ENCODE measurements around the gene HMOX1.

DNA sequence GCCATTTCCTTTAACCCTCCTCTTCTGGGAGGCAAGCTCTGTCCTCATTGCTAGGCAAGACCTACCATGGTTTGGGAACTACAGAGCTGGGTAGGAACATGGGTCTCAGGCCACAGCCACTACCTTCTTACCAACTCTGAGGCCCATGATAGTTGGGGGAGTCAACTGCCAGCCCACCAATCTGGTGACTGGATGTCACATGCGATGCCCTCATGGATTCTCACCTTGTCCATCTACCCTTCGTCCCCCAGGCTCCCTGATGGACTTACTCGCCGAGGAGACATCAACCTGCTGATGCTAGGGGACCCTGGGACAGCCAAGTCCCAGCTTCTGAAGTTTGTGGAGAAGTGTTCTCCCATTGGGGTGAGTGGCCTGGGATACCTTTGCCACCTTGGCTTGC lies 32.7 kb downstream of the HMOX1 start:
- TF ChIP-seq, protein P1, sequence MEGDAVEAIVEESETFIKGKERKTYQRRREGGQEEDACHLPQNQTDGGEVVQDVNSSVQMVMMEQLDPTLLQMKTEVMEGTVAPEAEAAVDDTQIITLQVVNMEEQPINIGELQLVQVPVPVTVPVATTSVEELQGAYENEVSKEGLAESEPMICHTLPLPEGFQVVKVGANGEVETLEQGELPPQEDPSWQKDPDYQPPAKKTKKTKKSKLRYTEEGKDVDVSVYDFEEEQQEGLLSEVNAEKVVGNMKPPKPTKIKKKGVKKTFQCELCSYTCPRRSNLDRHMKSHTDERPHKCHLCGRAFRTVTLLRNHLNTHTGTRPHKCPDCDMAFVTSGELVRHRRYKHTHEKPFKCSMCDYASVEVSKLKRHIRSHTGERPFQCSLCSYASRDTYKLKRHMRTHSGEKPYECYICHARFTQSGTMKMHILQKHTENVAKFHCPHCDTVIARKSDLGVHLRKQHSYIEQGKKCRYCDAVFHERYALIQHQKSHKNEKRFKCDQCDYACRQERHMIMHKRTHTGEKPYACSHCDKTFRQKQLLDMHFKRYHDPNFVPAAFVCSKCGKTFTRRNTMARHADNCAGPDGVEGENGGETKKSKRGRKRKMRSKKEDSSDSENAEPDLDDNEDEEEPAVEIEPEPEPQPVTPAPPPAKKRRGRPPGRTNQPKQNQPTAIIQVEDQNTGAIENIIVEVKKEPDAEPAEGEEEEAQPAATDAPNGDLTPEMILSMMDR (IDR thresholded peaks at IDR 0.05; ENCODE audit: low read depth, low read length, poor library complexity, severe bottlenecking), result no peak
- TF ChIP-seq EZH2phosphoT487 (IDR thresholded peaks at IDR 0.05; ENCODE audit: borderline replicate concordance, low read length), result no peak

All from DOHH2 (cell line).